ENCODE measurements around the gene OCA2. TPM values are rescaled to one million over a fixed set of nuclear protein-coding genes. Genes with fewer than 3 reads are reported as not detected.

OCA2 gene
- total and polyA plus RNA-seq, 4 donors = 1.6 to 4.0 (median 2.5) TPM

DNA sequence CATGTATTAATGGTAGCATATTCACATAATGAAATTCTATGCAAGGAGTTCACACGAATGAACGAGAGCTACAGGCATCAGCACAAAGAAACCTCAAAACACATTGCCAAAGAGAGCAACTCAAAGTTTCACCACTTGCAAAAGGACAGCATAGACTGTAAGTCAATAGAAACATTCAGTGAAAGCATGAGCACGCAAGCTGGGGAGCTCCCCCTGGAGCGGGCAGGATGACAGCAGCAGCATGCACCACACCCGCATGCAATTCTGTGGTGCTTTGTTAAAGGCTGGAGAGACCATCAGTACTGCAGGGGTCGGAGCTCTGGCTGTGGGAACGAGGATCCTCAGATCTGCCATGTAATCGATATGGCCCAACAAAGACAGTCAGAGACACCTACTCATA, 18.7 kb downstream of the OCA2 start:
- no peak overlapping the region for H3K27ac ChIP-seq (ENCODE audit: low read depth in 1 of 2, low read length in 2 of 2)
- H3K4me1 ChIP-seq (ENCODE audit: control insufficient read depth in 1 of 2, insufficient read depth in 2 of 2, low read length in 2 of 2) = no peaks in the 10 kb centered on the region
- DNase-seq = no peak
- ATAC-seq (ENCODE audit: low FRiP score) = no peak
- H3K9me3 ChIP-seq (ENCODE audit: control insufficient read depth, low read length) = no peaks in the 10 kb centered on the region
- peaks cover 0 to 2% of the 10 kb centered on the region in 2 donors for H3K36me3 ChIP-seq (ENCODE audit: control insufficient read depth in 1 of 2, insufficient read depth in 2 of 2, low read length in 1 of 2)
- H3K27me3 ChIP-seq (ENCODE audit: control insufficient read depth in 1 of 2, insufficient read depth in 2 of 2, low read length in 1 of 2) = no peaks in the 10 kb centered on the region
- intact Hi-C loops (cut with DNase I) = no loop called here
- no peak overlapping the region for H3K4me3 ChIP-seq (ENCODE audit: low read length in 2 of 2)
- 90 to 95% methylated on average over 8 of the region's 8 CpGs for WGBS, 2 donors

DNA sequence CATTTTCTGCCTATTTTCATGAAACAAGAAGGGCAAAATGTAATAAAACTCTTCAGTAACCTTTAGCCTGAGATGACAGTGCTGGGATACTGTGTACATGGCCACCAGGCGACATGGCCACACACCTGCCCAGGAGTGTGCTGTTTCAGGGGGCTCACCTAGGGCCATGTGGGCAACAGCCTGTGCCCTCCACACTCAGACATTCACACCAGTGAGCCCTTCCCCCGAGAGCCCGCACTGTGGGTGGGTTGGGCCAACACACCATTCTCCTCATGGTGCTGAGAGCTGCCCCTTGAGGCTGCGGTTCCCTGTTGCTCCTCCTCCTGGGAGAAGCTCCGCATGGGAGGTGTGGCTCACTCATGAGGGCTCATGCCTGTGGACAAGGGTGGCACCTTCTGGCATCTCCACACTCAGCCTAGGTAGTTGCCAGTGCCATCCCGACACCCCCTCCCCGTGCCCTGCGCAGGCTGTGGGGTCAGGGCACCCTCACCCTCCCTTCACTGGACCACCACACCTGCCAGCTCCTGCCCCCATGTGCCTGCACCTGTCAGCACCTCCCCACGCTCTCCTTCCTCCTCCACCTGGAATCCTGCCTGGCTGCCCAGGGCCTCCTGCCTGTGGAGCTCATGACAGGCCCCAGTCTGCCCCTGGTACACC, 19.7 kb downstream of the OCA2 start:
- ATAC-seq (ENCODE audit: low FRiP score) (peak; percentile 52), DNase-seq (no peak)
- Histone ChIP-seq H3K4me1 (ENCODE audit: control insufficient read depth in 1 of 2, insufficient read depth in 2 of 2, low read length in 2 of 2) (no peaks in the 10 kb centered on the region), H3K36me3 (ENCODE audit: control insufficient read depth in 1 of 2, insufficient read depth in 2 of 2, low read length in 1 of 2) (peaks cover 0 to 2% of the 10 kb centered on the region in 2 donors), H3K27ac (ENCODE audit: low read depth in 1 of 2, low read length in 2 of 2) (no peak overlapping the region), H3K9me3 (ENCODE audit: control insufficient read depth, low read length) (no peaks in the 10 kb centered on the region), H3K4me3 (ENCODE audit: low read length in 2 of 2) (no peak overlapping the region), H3K27me3 (ENCODE audit: control insufficient read depth in 1 of 2, insufficient read depth in 2 of 2, low read length in 1 of 2) (no peaks in the 10 kb centered on the region)
- intact Hi-C loops (cut with DNase I) = no loop called here
- WGBS, 2 donors = 85 to 90% methylated on average over 9 of the region's 9 CpGs

DNA sequence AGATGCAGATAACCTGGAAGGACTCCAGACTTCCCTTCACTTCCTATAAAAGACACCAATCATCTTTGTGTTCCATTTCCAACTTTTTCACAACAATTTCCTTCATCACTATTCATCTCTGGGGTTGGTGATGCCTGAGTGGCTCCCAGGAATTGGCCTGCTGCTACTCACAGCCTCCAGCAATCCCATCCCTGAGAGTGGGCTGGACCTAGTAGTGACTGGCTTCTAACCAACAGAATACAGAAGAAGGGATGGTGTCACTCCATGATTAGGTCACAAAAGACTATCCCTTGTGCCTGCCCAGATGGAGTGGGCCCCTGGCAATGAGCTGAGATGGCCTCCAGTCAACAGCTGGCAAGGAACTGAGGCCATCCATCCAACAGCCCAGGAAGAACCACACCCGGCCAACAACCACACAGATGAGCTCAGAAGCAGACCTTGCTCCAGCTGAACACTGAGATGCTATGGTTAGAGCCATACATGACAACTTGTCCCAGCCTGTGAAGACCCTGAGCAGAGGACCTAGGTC, 20.9 kb downstream of the OCA2 start:
- ATAC-seq (ENCODE audit: low FRiP score) (no peak), DNase-seq (no peak)
- no peak overlapping the region for H3K27ac ChIP-seq (ENCODE audit: low read depth in 1 of 2, low read length in 2 of 2)
- no peaks in the 10 kb centered on the region for H3K4me1 ChIP-seq (ENCODE audit: control insufficient read depth in 1 of 2, insufficient read depth in 2 of 2, low read length in 2 of 2)
- H3K9me3 ChIP-seq (ENCODE audit: control insufficient read depth, low read length) = no peaks in the 10 kb centered on the region
- no peaks in the 10 kb centered on the region for H3K27me3 ChIP-seq (ENCODE audit: control insufficient read depth in 1 of 2, insufficient read depth in 2 of 2, low read length in 1 of 2)
- WGBS, 2 donors = 5 to 15% methylated on average over 1 of the region's 1 CpG
- no peak overlapping the region for H3K4me3 ChIP-seq (ENCODE audit: low read length in 2 of 2)
- intact Hi-C loops (cut with DNase I) = no loop called here
- H3K36me3 ChIP-seq (ENCODE audit: control insufficient read depth in 1 of 2, insufficient read depth in 2 of 2, low read length in 1 of 2) = peaks cover 0 to 2% of the 10 kb centered on the region in 2 donors

DNA sequence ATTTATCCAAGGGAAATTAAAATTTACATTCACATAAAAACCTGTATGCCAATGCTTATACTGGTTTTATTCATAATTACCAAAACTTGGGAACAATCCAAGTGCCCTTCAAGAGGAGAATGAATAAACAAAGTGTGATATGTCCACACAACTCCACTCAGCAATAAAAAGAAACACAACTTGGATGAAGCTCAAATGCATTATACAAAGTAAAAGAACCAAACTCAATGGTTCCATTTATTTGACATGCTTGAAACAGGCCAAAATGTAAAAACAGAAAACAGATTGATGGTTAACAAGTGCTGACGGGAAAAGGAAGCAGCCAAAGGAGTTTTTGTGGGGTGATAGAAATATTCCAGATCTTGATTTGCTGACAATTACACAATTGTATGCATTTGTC, 23.5 kb downstream of the OCA2 start:
- H3K36me3 ChIP-seq (ENCODE audit: control insufficient read depth in 1 of 2, insufficient read depth in 2 of 2, low read length in 1 of 2) = peaks cover 0 to 2% of the 10 kb centered on the region in 2 donors
- no peaks in the 10 kb centered on the region for H3K27me3 ChIP-seq (ENCODE audit: control insufficient read depth in 1 of 2, insufficient read depth in 2 of 2, low read length in 1 of 2)
- ATAC-seq (ENCODE audit: low FRiP score) = no peak
- WGBS, 2 donors = 85 to 88% methylated on average over 1 of the region's 1 CpG
- no peak overlapping the region for H3K27ac ChIP-seq (ENCODE audit: low read depth in 1 of 2, low read length in 2 of 2)
- H3K4me3 ChIP-seq (ENCODE audit: low read length in 2 of 2) = no peak overlapping the region
- intact Hi-C loops (cut with DNase I) = no loop called here
- DNase-seq = no peak
- H3K4me1 ChIP-seq (ENCODE audit: control insufficient read depth in 1 of 2, insufficient read depth in 2 of 2, low read length in 2 of 2) = no peaks in the 10 kb centered on the region
- H3K9me3 ChIP-seq (ENCODE audit: control insufficient read depth, low read length) = no peaks in the 10 kb centered on the region

GRCh38 chr15:28068930-28069329, 30.2 kb downstream of the OCA2 start:
- 58 to 68% methylated on average over 1 of the region's 1 CpG for WGBS, 2 donors
- no peak overlapping the region for H3K27ac ChIP-seq (ENCODE audit: low read depth in 1 of 2, low read length in 2 of 2)
- no peaks in the 10 kb centered on the region for H3K9me3 ChIP-seq (ENCODE audit: control insufficient read depth, low read length)
- no peaks in the 10 kb centered on the region for H3K4me1 ChIP-seq (ENCODE audit: control insufficient read depth in 1 of 2, insufficient read depth in 2 of 2, low read length in 2 of 2)
- no peaks in the 10 kb centered on the region for H3K27me3 ChIP-seq (ENCODE audit: control insufficient read depth in 1 of 2, insufficient read depth in 2 of 2, low read length in 1 of 2)
- H3K4me3 ChIP-seq (ENCODE audit: low read length in 2 of 2) = no peak overlapping the region
- intact Hi-C loops (cut with DNase I) = loop anchor here in 1 of 2 donors (10.0 kb wide), 1 partner anchor 56 kb away; no protein-coding TSS in a partner anchor
- ATAC-seq (ENCODE audit: low FRiP score) (no peak), DNase-seq (no peak)
- no peaks in the 10 kb centered on the region for H3K36me3 ChIP-seq (ENCODE audit: control insufficient read depth in 1 of 2, insufficient read depth in 2 of 2, low read length in 1 of 2)

GRCh38 chr15:28066231-28066630, 32.9 kb downstream of the OCA2 start:
- H3K9me3 ChIP-seq (ENCODE audit: control insufficient read depth, low read length) = no peaks in the 10 kb centered on the region
- H3K27me3 ChIP-seq (ENCODE audit: control insufficient read depth in 1 of 2, insufficient read depth in 2 of 2, low read length in 1 of 2) = no peaks in the 10 kb centered on the region
- no peaks in the 10 kb centered on the region for H3K36me3 ChIP-seq (ENCODE audit: control insufficient read depth in 1 of 2, insufficient read depth in 2 of 2, low read length in 1 of 2)
- H3K4me3 ChIP-seq (ENCODE audit: low read length in 2 of 2) = no peak overlapping the region
- ATAC-seq (ENCODE audit: low FRiP score) = no peak
- no peaks in the 10 kb centered on the region for H3K4me1 ChIP-seq (ENCODE audit: control insufficient read depth in 1 of 2, insufficient read depth in 2 of 2, low read length in 2 of 2)
- no peak for DNase-seq
- intact Hi-C loops (cut with DNase I) = loop anchor here in 1 of 2 donors (10.0 kb wide), 1 partner anchor 59 kb away; no protein-coding TSS in a partner anchor
- H3K27ac ChIP-seq (ENCODE audit: low read depth in 1 of 2, low read length in 2 of 2) = no peak overlapping the region
- 67 to 74% methylated on average over 3 of the region's 3 CpGs for WGBS, 2 donors

- no peaks in the 10 kb centered on the region for H3K27me3 ChIP-seq (ENCODE audit: control insufficient read depth in 1 of 2, insufficient read depth in 2 of 2, low read length in 1 of 2)
- no peak for ATAC-seq (ENCODE audit: low FRiP score)
- DNase-seq = no peak
- intact Hi-C loops (cut with DNase I) = loop anchor here in 1 of 2 donors (10.0 kb wide), 1 partner anchor 65 kb away; no protein-coding TSS in a partner anchor
- H3K9me3 ChIP-seq (ENCODE audit: control insufficient read depth, low read length) = no peaks in the 10 kb centered on the region
- no peak overlapping the region for H3K4me3 ChIP-seq (ENCODE audit: low read length in 2 of 2)
- H3K36me3 ChIP-seq (ENCODE audit: control insufficient read depth in 1 of 2, insufficient read depth in 2 of 2, low read length in 1 of 2) = no peaks in the 10 kb centered on the region
- H3K27ac ChIP-seq (ENCODE audit: low read depth in 1 of 2, low read length in 2 of 2) = no peak overlapping the region
- 86 to 96% methylated on average over 8 of the region's 8 CpGs for WGBS, 2 donors
- no peaks in the 10 kb centered on the region for H3K4me1 ChIP-seq (ENCODE audit: control insufficient read depth in 1 of 2, insufficient read depth in 2 of 2, low read length in 2 of 2)
Observed at GRCh38 chr15:28060005-28060404, 39.1 kb downstream of the OCA2 start.

DNA sequence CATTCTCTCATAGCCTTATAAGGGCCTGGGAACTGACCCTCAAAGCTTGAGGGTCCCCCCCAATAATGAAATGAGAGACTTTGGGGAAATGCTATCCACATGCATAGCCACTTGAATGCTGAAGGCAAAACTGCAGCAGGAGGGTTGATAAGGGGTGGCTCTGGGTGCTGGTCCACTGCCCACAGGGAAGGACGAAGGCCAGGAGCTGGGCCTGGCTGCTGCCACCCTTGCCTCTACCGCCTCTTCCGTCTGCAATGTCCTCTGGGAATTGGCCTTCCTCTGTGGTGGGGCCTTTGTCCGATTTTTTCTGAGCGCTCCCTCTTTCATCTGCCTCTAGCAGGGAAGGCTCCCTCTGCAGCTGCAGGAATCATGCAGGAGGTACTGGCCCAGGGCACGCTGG, 41.0 kb downstream of the OCA2 start:
- ATAC-seq (ENCODE audit: low FRiP score) (no peak), DNase-seq (no peak)
- no peaks in the 10 kb centered on the region for H3K36me3 ChIP-seq (ENCODE audit: control insufficient read depth in 1 of 2, insufficient read depth in 2 of 2, low read length in 1 of 2)
- 30 to 40% methylated on average over 6 of the region's 6 CpGs for WGBS, 2 donors
- H3K4me1 ChIP-seq (ENCODE audit: control insufficient read depth in 1 of 2, insufficient read depth in 2 of 2, low read length in 2 of 2) = no peaks in the 10 kb centered on the region
- no peak overlapping the region for H3K27ac ChIP-seq (ENCODE audit: low read depth in 1 of 2, low read length in 2 of 2)
- intact Hi-C loops (cut with DNase I) = no loop called here
- no peak overlapping the region for H3K4me3 ChIP-seq (ENCODE audit: low read length in 2 of 2)
- no peaks in the 10 kb centered on the region for H3K9me3 ChIP-seq (ENCODE audit: control insufficient read depth, low read length)
- no peaks in the 10 kb centered on the region for H3K27me3 ChIP-seq (ENCODE audit: control insufficient read depth in 1 of 2, insufficient read depth in 2 of 2, low read length in 1 of 2)

GRCh38 chr15:28051955-28052633, 47.0 kb downstream of the OCA2 start:
- ATAC-seq (ENCODE audit: low FRiP score) (no peak), DNase-seq (no peak)
- Histone ChIP-seq H3K27ac (ENCODE audit: low read depth in 1 of 2, low read length in 2 of 2) (no peak overlapping the region), H3K9me3 (ENCODE audit: control insufficient read depth, low read length) (no peaks in the 10 kb centered on the region), H3K4me1 (ENCODE audit: control insufficient read depth in 1 of 2, insufficient read depth in 2 of 2, low read length in 2 of 2) (no peaks in the 10 kb centered on the region), H3K36me3 (ENCODE audit: control insufficient read depth in 1 of 2, insufficient read depth in 2 of 2, low read length in 1 of 2) (no peaks in the 10 kb centered on the region), H3K4me3 (ENCODE audit: low read length in 2 of 2) (no peak overlapping the region), H3K27me3 (ENCODE audit: control insufficient read depth in 1 of 2, insufficient read depth in 2 of 2, low read length in 1 of 2) (no peaks in the 10 kb centered on the region)
- WGBS, 2 donors = 65 to 74% methylated on average over 5 of the region's 5 CpGs
- intact Hi-C loops (cut with DNase I) = no loop called here
